Trophoblast cell (in vitro differentiated cells and primary cell): Measurements from ENCODE around the gene BMPR2.

ENCODE experiments used
- DNase-seq, 2 donors: peaks; one replicate each; pipeline ENCODE4 v3.0.0-alpha.2; 2016
- H2AFZ ChIP-seq: 2 replicates; pipeline ENCODE4 v1.6.1; 2013; ENCODE audit warnings: low read length, moderate library complexity, mild to moderate bottlenecking; ENCODE audit not compliant: insufficient read depth, poor library complexity
- H2AK5ac ChIP-seq: 2 replicates; pipeline ENCODE4 v1.6.1; 2013; ENCODE audit warnings: mild to moderate bottlenecking, low read length
- H2BK120ac ChIP-seq: 2 replicates; pipeline ENCODE4 v1.6.1; 2013; ENCODE audit warnings: low read length, mild to moderate bottlenecking, moderate library complexity; ENCODE audit not compliant: insufficient read depth, poor library complexity
- H2BK12ac ChIP-seq: 2 replicates; pipeline ENCODE4 v1.6.1; 2013; ENCODE audit warnings: mild to moderate bottlenecking, low read length, moderate library complexity
- H2BK5ac ChIP-seq: 2 replicates; pipeline ENCODE4 v1.6.1; 2013; ENCODE audit warnings: low read length, low read depth, moderate library complexity, mild to moderate bottlenecking; ENCODE audit not compliant: poor library complexity
- H3K14ac ChIP-seq: 2 replicates; pipeline ENCODE4 v1.6.1; 2013; ENCODE audit warnings: mild to moderate bottlenecking, low read length
- H3K18ac ChIP-seq: 2 replicates; pipeline ENCODE4 v1.6.1; 2013; ENCODE audit warnings: mild to moderate bottlenecking, low read length
- H3K23ac ChIP-seq: 2 replicates; pipeline ENCODE4 v1.6.1; 2013; ENCODE audit warnings: low read length
- H3K27ac ChIP-seq: 2 replicates; pipeline ENCODE4 v1.5.1; 2013; ENCODE audit warnings: low read depth, mild to moderate bottlenecking, inconsistent platforms, low read length, moderate library complexity
- H3K27me3 ChIP-seq: 2 replicates; pipeline ENCODE4 v1.6.1; 2013; ENCODE audit warnings: inconsistent platforms, mild to moderate bottlenecking, low read length, moderate library complexity; ENCODE audit not compliant: insufficient read depth
- H3K36me3 ChIP-seq, 2 experiments: 1 replicate in 1 of 2; 2 replicates in 1 of 2; pipeline ENCODE4 v1.6.1; 2013; ENCODE audit warnings: low read length in 2 of 2, mild to moderate bottlenecking in 2 of 2, moderate library complexity in 1 of 2; ENCODE audit not compliant: insufficient read depth in 2 of 2, control insufficient read depth in 1 of 2
- H3K4ac ChIP-seq: 2 replicates; pipeline ENCODE4 v1.6.1; 2013; ENCODE audit warnings: low read depth, mild to moderate bottlenecking, low read length, moderate library complexity
- H3K4me1 ChIP-seq, 2 experiments: 1 replicate in 1 of 2; 2 replicates in 1 of 2; pipeline ENCODE4 v1.6.1; 2013; ENCODE audit warnings: low read length in 2 of 2, mild to moderate bottlenecking in 2 of 2, moderate library complexity in 1 of 2; ENCODE audit not compliant: insufficient read depth in 2 of 2, control insufficient read depth in 1 of 2
- H3K4me2 ChIP-seq: 2 replicates; pipeline ENCODE4 v1.6.1; 2013; ENCODE audit warnings: inconsistent platforms, mild to moderate bottlenecking, low read length, moderate library complexity
- H3K4me3 ChIP-seq: 2 replicates; pipeline ENCODE4 v1.5.1; 2013; ENCODE audit warnings: mild to moderate bottlenecking, low read depth, low read length, inconsistent platforms
- H3K79me1 ChIP-seq: one replicate; pipeline ENCODE4 v1.6.1; 2013; ENCODE audit warnings: low read length
- H3K79me2 ChIP-seq: 2 replicates; pipeline ENCODE4 v1.6.1; 2013; ENCODE audit warnings: low read length, mild to moderate bottlenecking; ENCODE audit not compliant: control insufficient read depth, insufficient read depth, poor library complexity
- H3K9ac ChIP-seq: 2 replicates; pipeline ENCODE4 v1.6.1; 2013; ENCODE audit warnings: mild to moderate bottlenecking, low read length
- H3K9me3 ChIP-seq: 2 replicates; pipeline ENCODE4 v1.6.1; 2013; ENCODE audit warnings: low read depth, mild to moderate bottlenecking, control low read depth, inconsistent platforms, low read length; ENCODE audit not compliant: insufficient read depth
- H4K12ac ChIP-seq: 2 replicates; pipeline ENCODE4 v1.6.1; 2013; ENCODE audit warnings: low read depth, mild to moderate bottlenecking, low read length, moderate library complexity
- H4K8ac ChIP-seq: 2 replicates; pipeline ENCODE4 v1.6.1; 2013; ENCODE audit warnings: low read depth, mild to moderate bottlenecking, low read length, moderate library complexity
- H4K91ac ChIP-seq: one replicate; pipeline ENCODE4 v1.6.1; 2013; ENCODE audit warnings: low read depth, mild to moderate bottlenecking, low read length, moderate library complexity
- WGBS: extraction: QIAGEN DNeasy Blood & Tissue Kit; methylation state at CpG from one replicate; pipeline ENCODE4 v1.1.7; 2013; ENCODE audit warnings: missing lambda C conversion rate; ENCODE audit not compliant: insufficient read length, insufficient coverage; ENCODE audit errors: extremely low coverage; 5-methylcytosine and 5-hydroxymethylcytosine counted together

The BMPR2 gene

DNA sequence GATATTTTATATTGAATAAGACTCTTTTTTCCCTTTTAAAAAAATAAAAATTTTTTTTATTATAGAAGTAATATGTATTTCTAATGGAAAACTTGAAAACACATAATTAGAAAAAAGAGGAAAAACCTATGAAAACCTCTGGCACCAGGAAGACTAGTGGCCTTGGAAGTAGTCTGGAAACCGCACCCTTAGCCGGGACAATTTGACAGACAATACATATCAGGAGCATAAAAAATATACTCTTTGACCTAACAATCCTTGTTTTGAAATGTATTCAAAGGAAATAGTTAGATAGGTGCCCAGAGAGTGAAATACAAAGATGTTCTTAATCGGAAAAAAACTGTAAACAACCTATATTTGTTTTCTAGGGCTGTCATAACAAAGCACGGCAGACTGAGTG, 223.8 kb downstream of the BMPR2 start:
- no peak overlapping the region for H3K14ac ChIP-seq
- H2BK5ac ChIP-seq = no peak overlapping the region
- H4K91ac ChIP-seq = no peak overlapping the region
- WGBS = no CpG with 5 or more reads among the region's 4 CpGs
- no peak overlapping the region for H4K8ac ChIP-seq
- H2BK120ac ChIP-seq = no peak overlapping the region
- no peaks in the 10 kb centered on the region for H3K4me1 ChIP-seq
- no peak overlapping the region for H3K4ac ChIP-seq
- no peak overlapping the region for H3K4me2 ChIP-seq
- H2BK12ac ChIP-seq = no peak overlapping the region
- H3K4me3 ChIP-seq = no peak overlapping the region
- H3K79me1 ChIP-seq = no peaks in the 10 kb centered on the region
- H3K9me3 ChIP-seq = no peaks in the 10 kb centered on the region
- no peak overlapping the region for H3K18ac ChIP-seq
- DNase-seq = no peak
- H3K27me3 ChIP-seq = no peaks in the 10 kb centered on the region
- no peak overlapping the region for H3K9ac ChIP-seq
- no peak overlapping the region for H2AFZ ChIP-seq
- no peaks in the 10 kb centered on the region for H3K36me3 ChIP-seq
- no peak overlapping the region for H3K27ac ChIP-seq
- no peaks in the 10 kb centered on the region for H3K79me2 ChIP-seq
- H2AK5ac ChIP-seq = no peak overlapping the region
- H3K23ac ChIP-seq = no peak overlapping the region
- H4K12ac ChIP-seq = no peak overlapping the region

DNA sequence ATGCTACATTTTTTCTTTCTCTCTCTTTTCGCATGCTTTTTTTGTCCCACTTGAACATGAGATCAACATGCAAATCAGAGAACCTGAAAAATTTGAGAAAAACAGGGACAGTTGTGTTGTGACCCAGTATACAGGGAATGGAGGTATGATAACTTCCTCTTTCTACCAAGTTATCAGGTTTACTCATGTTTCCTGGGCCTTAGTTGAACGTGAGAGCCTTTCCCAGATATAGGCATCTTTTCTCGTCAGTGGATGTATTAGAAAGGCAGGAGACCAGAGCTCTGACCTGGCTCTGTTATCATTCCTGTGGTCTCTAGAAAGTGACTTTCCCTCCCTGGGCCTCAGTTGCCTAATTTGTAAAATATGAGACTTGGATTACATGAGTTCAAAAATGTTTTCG, 228.6 kb downstream of the BMPR2 start:
- Histone ChIP-seq H3K9me3 (no peaks in the 10 kb centered on the region), H4K12ac (no peak overlapping the region), H3K4me2 (no peak overlapping the region), H3K9ac (no peak overlapping the region), H3K36me3 (no peaks in the 10 kb centered on the region), H3K4me1 (no peaks in the 10 kb centered on the region), H2BK120ac (no peak overlapping the region), H3K14ac (no peak overlapping the region), H3K79me2 (no peaks in the 10 kb centered on the region), H3K4ac (no peak overlapping the region), H2BK5ac (no peak overlapping the region), H3K18ac (no peak overlapping the region), H3K79me1 (no peaks in the 10 kb centered on the region), H3K4me3 (no peak overlapping the region), H2BK12ac (no peak overlapping the region), H3K27ac (no peak overlapping the region), H2AK5ac (no peak overlapping the region), H4K91ac (no peak overlapping the region), H3K27me3 (no peaks in the 10 kb centered on the region), H2AFZ (no peak overlapping the region), H4K8ac (no peak overlapping the region), H3K23ac (no peak overlapping the region)
- DNase-seq = no peak
- WGBS = no CpG with 5 or more reads among the region's 4 CpGs

DNA sequence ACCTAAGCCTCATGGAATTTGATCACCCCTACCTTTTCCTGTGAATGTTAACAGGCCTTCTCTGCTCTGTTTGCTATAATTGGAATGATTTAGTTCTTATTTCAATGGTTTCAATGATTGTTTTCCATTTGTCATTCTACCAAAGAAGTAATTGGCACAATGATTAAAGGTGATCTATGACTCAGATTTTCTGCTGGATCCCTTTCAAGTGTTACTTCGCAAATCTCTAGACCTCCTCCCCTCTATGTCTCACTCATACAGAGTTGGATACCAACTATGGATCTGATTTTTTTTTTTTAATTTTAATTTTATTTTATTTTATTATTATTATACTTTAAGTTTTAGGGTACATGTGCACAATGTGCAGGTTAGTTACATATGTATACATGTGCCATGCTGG, 229.0 kb downstream of the BMPR2 start:
- Histone ChIP-seq H3K18ac (no peak overlapping the region), H3K4me3 (no peak overlapping the region), H4K12ac (no peak overlapping the region), H3K36me3 (no peaks in the 10 kb centered on the region), H3K9me3 (no peaks in the 10 kb centered on the region), H4K8ac (no peak overlapping the region), H3K27me3 (no peaks in the 10 kb centered on the region), H3K9ac (no peak overlapping the region), H2BK12ac (no peak overlapping the region), H2BK120ac (no peak overlapping the region), H3K79me2 (no peaks in the 10 kb centered on the region), H3K79me1 (no peaks in the 10 kb centered on the region), H2BK5ac (no peak overlapping the region), H3K4ac (no peak overlapping the region), H3K4me2 (no peak overlapping the region), H2AFZ (no peak overlapping the region), H3K14ac (no peak overlapping the region), H4K91ac (no peak overlapping the region), H3K4me1 (no peaks in the 10 kb centered on the region), H3K27ac (no peak overlapping the region), H2AK5ac (no peak overlapping the region), H3K23ac (no peak overlapping the region)
- no peak for DNase-seq
- no CpG with 5 or more reads among the region's 1 CpG for WGBS

DNA sequence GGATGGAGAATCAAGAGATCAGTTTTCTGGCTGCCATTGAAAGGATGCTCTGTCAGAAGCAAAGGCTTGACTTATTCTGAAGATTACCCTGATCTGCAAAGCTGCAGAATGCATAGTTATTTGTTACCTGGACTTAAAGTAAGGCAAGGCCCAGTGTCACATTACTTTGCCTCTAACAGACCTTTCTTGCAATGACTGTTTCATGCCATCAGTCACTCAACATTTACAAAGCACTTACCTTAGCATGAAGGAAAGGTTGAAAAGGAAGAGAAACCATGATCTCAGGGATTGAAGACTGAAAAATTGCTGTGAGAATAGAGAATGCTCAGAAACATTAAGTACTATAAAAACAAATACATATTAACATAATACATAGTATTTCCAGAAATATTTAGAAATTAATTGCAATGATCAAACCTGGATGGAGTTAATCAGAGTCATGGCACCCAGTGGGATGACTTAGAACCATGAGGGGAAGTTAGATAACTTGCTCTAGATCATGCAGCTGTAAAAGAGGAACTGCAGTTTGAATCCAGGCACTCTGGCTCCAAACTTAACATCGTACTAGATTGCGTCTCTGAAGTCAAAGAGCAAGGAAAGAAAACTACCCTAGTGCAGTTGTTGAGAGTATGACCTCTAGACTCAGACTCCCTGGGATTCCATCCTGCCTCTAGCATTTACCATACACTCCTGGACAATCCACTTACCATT, 232.2 kb downstream of the BMPR2 start:
- Histone ChIP-seq H3K4me3 (no peak overlapping the region), H2AK5ac (no peak overlapping the region), H3K79me1 (no peaks in the 10 kb centered on the region), H3K27me3 (no peaks in the 10 kb centered on the region), H3K9ac (no peak overlapping the region), H3K23ac (no peak overlapping the region), H3K4me2 (no peak overlapping the region), H3K4me1 (peaks cover 0 to 2% of the 10 kb centered on the region in 2 experiments), H2BK120ac (no peak overlapping the region), H3K4ac (no peak overlapping the region), H3K14ac (no peak overlapping the region), H2BK5ac (no peak overlapping the region), H2AFZ (no peak overlapping the region), H2BK12ac (no peak overlapping the region), H3K9me3 (no peaks in the 10 kb centered on the region), H3K79me2 (no peaks in the 10 kb centered on the region), H4K8ac (no peak overlapping the region), H3K36me3 (no peaks in the 10 kb centered on the region), H3K18ac (no peak overlapping the region), H4K12ac (no peak overlapping the region), H3K27ac (no peak overlapping the region), H4K91ac (no peak overlapping the region)
- no peak for DNase-seq
- no CpG with 5 or more reads among the region's 2 CpGs for WGBS
